BE2C (cell line): ENCODE data around the gene UQCRQ.

Experiments
- DNase-seq: peaks from one replicate; pipeline ENCODE4 v3.0.0-alpha.2; 2020
- H3K27me3 ChIP-seq: fragments of 250-450 bp; sonication (Bioruptor Pico); 2 replicates; pipeline ENCODE4 v1.5.1; 2020; ENCODE audit warnings: mild to moderate bottlenecking
- H3K36me3 ChIP-seq: fragments of 250-450 bp; sonication (Bioruptor Pico); 2 replicates; pipeline ENCODE4 v1.5.1; 2020; ENCODE audit warnings: mild to moderate bottlenecking
- H3K4me1 ChIP-seq: fragments of 250-450 bp; sonication (Bioruptor Pico); 2 replicates; pipeline ENCODE4 v1.5.1; 2020
- H3K4me3 ChIP-seq: 2 replicates; pipeline ENCODE4 v1.5.1; 2011; ENCODE audit warnings: low read depth, low read length
- H3K9me3 ChIP-seq: fragments of 250-450 bp; sonication (Bioruptor Pico); 2 replicates; pipeline ENCODE4 v1.5.1; 2020
- TF ChIP-seq, protein P1 (sequence below): IDR thresholded peaks from 2 replicates; pipeline ENCODE4 v1.5.1; 2012; ENCODE audit warnings: mild to moderate bottlenecking, low read depth, low read length

The UQCRQ gene

DNA sequence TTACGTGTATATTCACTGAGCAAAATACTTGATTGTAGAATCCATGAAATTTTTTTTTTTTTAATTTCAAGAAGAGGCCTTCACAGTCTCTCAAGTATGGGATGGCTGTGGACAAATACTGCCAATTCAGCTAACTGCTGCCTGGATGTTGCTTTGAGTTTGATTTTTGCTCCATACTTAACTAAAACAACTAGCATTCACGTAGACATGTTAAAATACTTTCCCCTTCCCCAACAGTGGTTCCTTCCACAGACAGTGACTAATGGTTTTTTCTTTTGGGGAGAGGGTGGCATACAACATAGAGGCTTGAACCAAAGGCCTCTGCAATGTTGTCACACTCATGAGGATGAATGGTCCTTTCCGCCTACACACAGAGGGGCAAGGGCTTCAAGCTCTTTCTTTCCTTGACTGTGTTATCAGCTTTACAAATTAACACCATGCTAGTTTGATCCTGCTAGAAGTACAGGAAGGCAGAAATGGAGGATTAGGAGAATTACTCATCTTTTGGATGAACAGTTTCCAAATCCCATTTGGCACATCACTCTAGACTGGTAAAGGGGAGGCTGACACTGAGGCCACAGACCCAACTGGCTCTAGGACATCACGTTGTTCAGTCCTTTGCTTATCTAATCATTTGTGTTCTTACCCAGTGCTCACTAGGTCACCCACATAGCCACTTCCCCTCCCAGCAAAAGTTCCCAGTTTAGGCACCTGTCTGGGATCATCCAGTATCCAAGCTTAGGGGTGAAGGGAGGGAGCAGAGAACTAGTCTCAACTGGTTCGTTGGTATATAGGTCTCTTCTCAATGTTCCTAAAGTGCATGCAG lies 5.2 kb downstream of the UQCRQ start:
- peaks cover 56% of the 10 kb centered on the region for H3K36me3 ChIP-seq
- no peak for DNase-seq
- no peaks in the 10 kb centered on the region for H3K9me3 ChIP-seq
- no peak overlapping the region for H3K4me3 ChIP-seq
- H3K4me1 ChIP-seq = peaks cover 3% of the 10 kb centered on the region; the same call in 1 of the 2 replicates
- TF ChIP-seq, protein P1, sequence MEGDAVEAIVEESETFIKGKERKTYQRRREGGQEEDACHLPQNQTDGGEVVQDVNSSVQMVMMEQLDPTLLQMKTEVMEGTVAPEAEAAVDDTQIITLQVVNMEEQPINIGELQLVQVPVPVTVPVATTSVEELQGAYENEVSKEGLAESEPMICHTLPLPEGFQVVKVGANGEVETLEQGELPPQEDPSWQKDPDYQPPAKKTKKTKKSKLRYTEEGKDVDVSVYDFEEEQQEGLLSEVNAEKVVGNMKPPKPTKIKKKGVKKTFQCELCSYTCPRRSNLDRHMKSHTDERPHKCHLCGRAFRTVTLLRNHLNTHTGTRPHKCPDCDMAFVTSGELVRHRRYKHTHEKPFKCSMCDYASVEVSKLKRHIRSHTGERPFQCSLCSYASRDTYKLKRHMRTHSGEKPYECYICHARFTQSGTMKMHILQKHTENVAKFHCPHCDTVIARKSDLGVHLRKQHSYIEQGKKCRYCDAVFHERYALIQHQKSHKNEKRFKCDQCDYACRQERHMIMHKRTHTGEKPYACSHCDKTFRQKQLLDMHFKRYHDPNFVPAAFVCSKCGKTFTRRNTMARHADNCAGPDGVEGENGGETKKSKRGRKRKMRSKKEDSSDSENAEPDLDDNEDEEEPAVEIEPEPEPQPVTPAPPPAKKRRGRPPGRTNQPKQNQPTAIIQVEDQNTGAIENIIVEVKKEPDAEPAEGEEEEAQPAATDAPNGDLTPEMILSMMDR = no peak
- no peaks in the 10 kb centered on the region for H3K27me3 ChIP-seq

DNA sequence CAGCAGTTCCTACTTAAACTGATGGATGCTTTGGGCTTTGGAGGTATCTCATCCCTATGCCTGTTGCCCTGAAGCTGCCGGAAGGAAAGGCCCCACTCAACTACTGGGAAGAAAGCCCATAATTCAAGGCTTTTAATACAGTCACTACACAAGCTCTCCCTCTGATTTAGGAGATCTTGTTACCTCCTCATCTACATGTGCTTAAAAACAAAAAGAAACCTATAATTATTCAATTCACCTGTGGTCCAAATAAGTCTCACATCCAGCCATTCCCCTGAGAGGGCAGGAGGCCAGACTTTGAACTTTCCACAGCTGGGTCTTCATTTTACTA lies 6.3 kb downstream of the UQCRQ start:
- H3K9me3 ChIP-seq = no peaks in the 10 kb centered on the region
- TF ChIP-seq, protein P1 = no peak
- H3K4me1 ChIP-seq = peaks cover under 1% of the 10 kb centered on the region; the same call in 1 of the 2 replicates
- no peak for DNase-seq
- peaks cover 47% of the 10 kb centered on the region for H3K36me3 ChIP-seq
- no peaks in the 10 kb centered on the region for H3K27me3 ChIP-seq
- no peak overlapping the region for H3K4me3 ChIP-seq

DNA sequence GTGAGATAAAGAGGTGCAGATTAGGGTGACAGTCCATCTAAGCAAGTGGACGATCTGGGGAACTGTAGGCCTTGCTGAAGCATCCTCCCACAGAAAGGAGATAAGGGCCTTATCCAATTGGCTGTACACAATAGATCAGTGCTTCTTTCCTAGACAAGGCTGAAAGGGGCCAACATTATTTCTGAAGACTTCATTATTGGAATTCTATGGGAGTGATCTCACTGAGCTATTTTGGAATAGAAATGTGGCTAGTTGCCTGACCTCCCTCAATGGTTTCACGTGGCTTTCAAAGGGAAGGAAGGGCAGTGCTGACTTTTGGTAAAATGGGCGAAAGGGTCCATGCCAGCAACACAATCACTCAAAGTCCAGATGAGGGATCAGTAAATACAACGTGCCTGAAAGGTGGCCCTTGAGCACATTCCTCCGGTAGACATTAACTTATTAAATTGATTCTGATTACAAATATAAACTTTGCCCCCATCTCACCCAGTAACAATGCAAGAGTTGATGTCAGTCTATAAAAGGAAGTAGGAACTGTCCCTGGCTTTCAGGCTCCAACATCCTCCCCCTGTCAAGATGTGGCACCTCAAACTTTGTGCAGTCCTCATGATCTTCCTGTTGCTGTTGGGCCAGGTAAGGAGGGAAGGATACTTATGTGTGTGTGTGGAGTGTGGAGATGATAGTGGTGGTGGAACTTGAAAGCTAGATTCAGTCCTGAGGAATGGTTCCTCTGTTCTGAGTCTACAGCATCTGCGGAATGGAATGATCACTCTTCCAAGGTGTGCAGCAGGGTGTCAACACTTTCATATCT lies 6.9 kb downstream of the UQCRQ start, which contains the start of gene LEAP2:
Gene LEAP2 (plus strand): TSS at position 550 of the 811 bp plus-strand sequence. CDS start 27 bp downstream, at position 577.
- Histone ChIP-seq H3K27me3 (no peaks in the 10 kb centered on the region), H3K4me1 (peaks cover 6% of the 10 kb centered on the region), H3K4me3 (no peak within 1 kb of the TSS), H3K36me3 (peaks cover 44% of the 10 kb centered on the region), H3K9me3 (no peaks in the 10 kb centered on the region)
- DNase-seq = no peak
- TF ChIP-seq, protein P1 = no peak

DNA sequence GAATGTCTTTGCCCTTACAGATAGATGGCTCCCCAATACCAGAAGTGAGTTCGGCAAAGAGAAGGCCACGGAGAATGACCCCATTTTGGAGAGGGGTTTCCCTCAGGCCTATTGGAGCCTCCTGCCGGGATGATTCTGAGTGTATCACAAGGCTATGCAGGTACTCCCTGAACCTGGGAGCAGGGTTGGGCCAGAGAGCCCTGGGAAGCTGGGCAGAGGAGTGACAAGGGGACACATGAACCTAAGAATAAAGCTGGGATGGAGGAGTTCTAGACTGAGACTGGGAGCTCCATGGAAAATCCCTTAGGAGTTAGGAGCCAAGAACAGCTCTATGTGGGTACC lies 7.5 kb downstream of the UQCRQ start:
- TF ChIP-seq, protein P1 = no peak
- DNase-seq = no peak
- Histone ChIP-seq H3K4me1 (peaks cover 10% of the 10 kb centered on the region), H3K4me3 (no peak overlapping the region), H3K27me3 (no peaks in the 10 kb centered on the region), H3K9me3 (no peaks in the 10 kb centered on the region), H3K36me3 (peaks cover 38% of the 10 kb centered on the region)

DNA sequence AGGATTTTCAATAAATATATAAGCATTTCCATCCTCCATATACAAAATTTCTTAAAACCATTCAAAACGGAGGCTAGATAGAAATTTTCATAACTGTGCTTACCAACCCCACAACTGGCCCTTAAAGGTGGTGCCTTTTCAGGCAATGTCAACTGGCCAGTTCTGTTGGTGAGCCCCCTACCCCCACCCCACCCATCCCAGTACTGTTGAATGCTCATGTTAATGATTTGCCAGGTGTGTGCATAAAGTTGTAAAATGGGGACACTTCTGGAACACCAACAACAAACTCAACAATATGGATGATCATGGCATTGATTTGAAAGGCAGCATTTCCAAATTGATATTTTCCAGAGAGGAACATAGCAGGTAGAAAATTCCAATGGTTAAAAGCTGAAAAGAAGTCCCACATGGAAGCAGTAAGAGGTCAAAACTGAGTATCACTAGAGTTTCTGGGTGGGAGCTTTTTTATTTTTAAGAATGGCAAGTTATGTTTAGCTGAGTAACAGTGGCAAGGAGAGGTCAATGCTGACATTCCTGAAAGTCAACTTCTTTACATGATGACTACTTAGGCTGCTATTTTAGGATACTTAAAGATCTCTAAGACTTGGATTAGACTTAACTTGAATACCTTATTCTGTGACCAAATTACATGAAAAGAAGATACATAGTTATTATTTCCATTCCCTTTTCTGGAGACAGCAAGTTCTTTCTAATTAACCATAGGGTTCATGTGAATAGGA lies 9.7 kb downstream of the UQCRQ start:
- TF ChIP-seq, protein P1 = no peak
- no peaks in the 10 kb centered on the region for H3K27me3 ChIP-seq
- H3K4me3 ChIP-seq = no peak overlapping the region
- no peak for DNase-seq
- peaks cover 10% of the 10 kb centered on the region for H3K4me1 ChIP-seq
- H3K36me3 ChIP-seq = peaks cover 36% of the 10 kb centered on the region
- no peaks in the 10 kb centered on the region for H3K9me3 ChIP-seq
